ENCODE measurements around the gene CMYA5. TPM values are rescaled to one million over a fixed set of nuclear protein-coding genes. Genes with fewer than 3 reads are reported as not detected.
"Not testable (repeated sequence)": the region's sequence is repeated elsewhere in the genome, so short reads cannot be mapped to it uniquely, and the experiment has no call there.

Gene CMYA5
- total RNA-seq, 8 experiments from 2014 or later: 0.27 to 0.91 (median 0.53) TPM

DNA sequence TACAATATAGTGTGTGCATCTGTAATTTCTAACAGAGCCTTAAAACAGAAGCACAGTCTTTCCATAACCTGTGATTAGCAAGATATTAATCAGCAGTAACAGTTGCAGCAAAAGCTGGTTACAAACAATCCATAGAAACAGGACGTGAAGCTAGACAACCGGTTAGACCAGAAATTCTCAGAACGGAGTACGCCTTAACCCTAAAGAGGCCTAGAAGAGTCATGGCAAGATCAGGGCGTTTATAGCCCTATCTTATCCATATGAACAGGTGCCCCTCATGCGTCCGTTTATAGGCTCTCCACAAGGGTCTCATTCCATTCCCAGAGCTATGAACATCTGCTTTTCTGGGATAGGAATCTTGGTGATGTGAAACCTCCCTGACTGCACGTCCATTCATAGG lies 16.7 kb downstream of the CMYA5 start:
- 70 to 100% (median 93%) methylated on average over 1 to 6 of the region's 8 CpGs; no CpG with 5 or more reads in 5 of the 10 experiments for WGBS, 10 experiments
- not testable (repeated sequence) for ATAC-seq (replicated peaks in 6 of 8); H3K27ac ChIP-seq; H3K4me3 ChIP-seq; H3K4me1 ChIP-seq (replicated peaks in 1 of 2)
- in situ Hi-C loops (cut with MboI; ENCODE audit: low pct_unique_long_range_greater_than_20kb in 2 of 9, low sequenced_read_pairs in 9 of 9, unreplicated experiment in 9 of 9): loop anchor here in 1 of 9 experiments (25.0 kb wide), 1 partner anchor 131 kb away; no protein-coding TSS in a partner anchor

DNA sequence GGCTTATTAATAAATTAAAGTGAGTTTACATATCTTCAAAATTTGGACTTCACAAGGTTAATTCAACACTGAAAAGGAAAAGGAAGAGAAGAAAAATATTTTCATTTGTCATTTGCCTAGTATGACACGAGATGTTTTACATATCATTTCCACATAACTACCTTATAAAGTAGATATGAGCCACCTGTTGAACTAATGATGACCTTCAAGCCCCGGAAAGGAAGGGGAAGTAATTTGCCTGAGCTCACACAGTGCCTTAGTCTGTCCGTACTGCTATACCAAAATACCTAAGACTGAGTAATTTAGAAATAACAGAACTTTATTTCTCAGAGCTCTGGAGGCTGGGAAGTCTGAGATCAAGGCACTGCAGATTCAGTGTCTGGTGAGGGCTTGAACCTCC lies 17.9 kb downstream of the CMYA5 start:
- in situ Hi-C loops (cut with MboI; ENCODE audit: low pct_unique_long_range_greater_than_20kb in 2 of 9, low sequenced_read_pairs in 9 of 9, unreplicated experiment in 9 of 9): loop anchor here in 1 of 9 experiments (25.0 kb wide), 1 partner anchor 130 kb away; no protein-coding TSS in a partner anchor
- H3K4me1 ChIP-seq (replicated peaks in 1 of 2): no peaks in the 10 kb centered on the region
- H3K27ac ChIP-seq: no peak overlapping the region
- WGBS, 10 experiments: 11 to 100% (median 64%) methylated on average over 1 to 3 of the region's 3 CpGs
- no peak for ATAC-seq (replicated peaks in 6 of 8)
- no peak overlapping the region for H3K4me3 ChIP-seq

DNA sequence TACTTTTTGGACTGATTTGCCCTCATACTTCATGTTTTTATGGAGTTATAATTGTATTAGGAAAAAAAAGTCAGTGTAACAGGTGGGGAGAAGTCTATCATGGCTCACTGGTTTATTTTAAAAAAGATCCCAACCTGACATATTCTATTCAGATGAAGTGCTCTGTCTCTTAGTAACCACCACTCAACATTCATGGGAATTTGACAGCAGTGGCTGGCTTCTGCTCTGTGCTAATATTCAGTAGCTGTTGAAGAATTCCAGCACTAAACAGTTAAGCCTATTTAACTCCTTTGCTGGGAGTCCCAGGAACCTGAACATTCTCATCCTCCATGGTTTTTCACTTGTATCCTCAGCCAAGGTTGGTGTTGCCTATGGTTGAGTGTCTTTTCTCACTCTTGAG lies 23.1 kb downstream of the CMYA5 start:
- no peak overlapping the region for H3K27ac ChIP-seq
- H3K4me1 ChIP-seq (replicated peaks in 1 of 2): no peaks in the 10 kb centered on the region
- in situ Hi-C loops (cut with MboI; ENCODE audit: low pct_unique_long_range_greater_than_20kb in 2 of 9, low sequenced_read_pairs in 9 of 9, unreplicated experiment in 9 of 9): loop anchor here in 1 of 9 experiments (25.0 kb wide), 1 partner anchor 125 kb away; no protein-coding TSS in a partner anchor
- ATAC-seq (replicated peaks in 6 of 8): peak in 2 of 8 experiments; percentile 28 to 35
- no peak overlapping the region for H3K4me3 ChIP-seq

DNA sequence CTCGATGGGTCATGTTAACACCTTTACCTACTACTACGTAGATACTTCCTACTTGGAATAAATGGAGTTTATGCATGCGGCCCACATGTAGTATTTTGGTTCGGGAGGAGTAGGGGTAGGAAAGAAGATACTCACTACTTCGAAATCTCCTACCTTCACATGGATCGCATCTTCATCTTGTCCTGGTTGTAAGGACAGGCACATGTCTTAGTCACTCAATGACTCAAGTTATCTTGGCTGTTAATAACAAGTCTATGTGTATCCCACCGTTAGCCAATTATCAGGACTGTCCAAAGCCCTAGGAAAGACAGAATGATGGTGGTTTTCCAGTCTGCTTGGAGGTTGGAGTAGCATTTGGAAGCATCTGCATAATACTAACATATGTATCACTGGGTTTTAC lies 24.1 kb downstream of the CMYA5 start:
- no peak overlapping the region for H3K27ac ChIP-seq
- no peaks in the 10 kb centered on the region for H3K4me1 ChIP-seq (replicated peaks in 1 of 2)
- 65 to 100% (median 83%) methylated on average over 1 to 6 of the region's 7 CpGs; no CpG with 5 or more reads in 1 of the 10 experiments for WGBS, 10 experiments
- H3K4me3 ChIP-seq: no peak overlapping the region
- in situ Hi-C loops (cut with MboI; ENCODE audit: low pct_unique_long_range_greater_than_20kb in 2 of 9, low sequenced_read_pairs in 9 of 9, unreplicated experiment in 9 of 9): loop anchor here in 1 of 9 experiments (25.0 kb wide), 1 partner anchor 124 kb away; no protein-coding TSS in a partner anchor
- no peak for ATAC-seq (replicated peaks in 6 of 8)

DNA sequence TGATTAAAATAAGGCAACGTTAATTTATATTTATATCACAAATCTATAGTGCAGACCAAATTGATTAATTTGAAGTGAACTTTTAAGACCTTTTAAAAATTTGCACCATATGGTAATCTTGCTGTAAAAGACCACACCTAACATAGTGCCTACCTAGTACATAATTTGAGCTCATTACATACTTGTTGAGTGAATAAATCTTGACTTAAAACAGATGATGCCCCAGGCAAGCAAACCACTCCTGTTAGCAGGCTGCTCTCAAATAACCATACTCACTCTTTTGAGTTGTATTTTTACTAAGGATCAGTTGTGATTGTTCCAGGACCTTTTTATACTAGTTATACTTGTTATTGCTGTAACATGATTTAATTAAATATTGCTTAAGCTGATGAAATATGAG lies 27.2 kb downstream of the CMYA5 start:
- Histone ChIP-seq H3K4me1 (replicated peaks in 1 of 2) (no peaks in the 10 kb centered on the region), H3K4me3 (no peak overlapping the region), H3K27ac (no peak overlapping the region)
- peak in 3 of 8 experiments; percentile 27 to 90 (median 89) for ATAC-seq (replicated peaks in 6 of 8)
- WGBS, 10 experiments: 0 to 78% (median 43%) methylated on average over 1 of the region's 1 CpG; no CpG with 5 or more reads in 3 of the 10 experiments
- in situ Hi-C loops (cut with MboI; ENCODE audit: low pct_unique_long_range_greater_than_20kb in 2 of 9, low sequenced_read_pairs in 9 of 9, unreplicated experiment in 9 of 9): loop anchor here in 1 of 9 experiments (25.0 kb wide), 1 partner anchor 120 kb away; no protein-coding TSS in a partner anchor

DNA sequence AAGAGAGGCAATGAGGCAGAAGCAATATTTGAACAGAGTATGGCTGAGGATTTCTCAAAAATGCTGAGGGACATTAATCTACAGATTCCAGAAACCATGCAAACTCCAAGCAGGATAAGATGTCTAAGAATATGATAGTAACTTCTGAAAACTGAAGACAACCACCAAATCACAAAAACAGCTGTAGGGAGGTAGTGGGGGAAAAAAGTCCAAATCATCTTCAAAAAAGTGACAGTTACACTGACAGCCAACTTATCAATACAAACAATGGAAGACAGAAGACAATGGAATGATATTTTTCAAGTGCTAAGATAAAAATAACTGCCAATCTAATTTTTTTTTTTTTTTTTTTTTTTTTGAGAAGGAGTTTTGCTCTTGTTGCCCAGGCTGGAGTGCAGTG lies 30.5 kb downstream of the CMYA5 start:
- H3K4me3 ChIP-seq: no peak overlapping the region
- no peak overlapping the region for H3K27ac ChIP-seq
- no peaks in the 10 kb centered on the region for H3K4me1 ChIP-seq (replicated peaks in 1 of 2)
- in situ Hi-C loops (cut with MboI; ENCODE audit: low pct_unique_long_range_greater_than_20kb in 2 of 9, low sequenced_read_pairs in 9 of 9, unreplicated experiment in 9 of 9): loop anchor here in 1 of 9 experiments (25.0 kb wide), 1 partner anchor 117 kb away; no protein-coding TSS in a partner anchor
- no peak for ATAC-seq (replicated peaks in 6 of 8)

DNA sequence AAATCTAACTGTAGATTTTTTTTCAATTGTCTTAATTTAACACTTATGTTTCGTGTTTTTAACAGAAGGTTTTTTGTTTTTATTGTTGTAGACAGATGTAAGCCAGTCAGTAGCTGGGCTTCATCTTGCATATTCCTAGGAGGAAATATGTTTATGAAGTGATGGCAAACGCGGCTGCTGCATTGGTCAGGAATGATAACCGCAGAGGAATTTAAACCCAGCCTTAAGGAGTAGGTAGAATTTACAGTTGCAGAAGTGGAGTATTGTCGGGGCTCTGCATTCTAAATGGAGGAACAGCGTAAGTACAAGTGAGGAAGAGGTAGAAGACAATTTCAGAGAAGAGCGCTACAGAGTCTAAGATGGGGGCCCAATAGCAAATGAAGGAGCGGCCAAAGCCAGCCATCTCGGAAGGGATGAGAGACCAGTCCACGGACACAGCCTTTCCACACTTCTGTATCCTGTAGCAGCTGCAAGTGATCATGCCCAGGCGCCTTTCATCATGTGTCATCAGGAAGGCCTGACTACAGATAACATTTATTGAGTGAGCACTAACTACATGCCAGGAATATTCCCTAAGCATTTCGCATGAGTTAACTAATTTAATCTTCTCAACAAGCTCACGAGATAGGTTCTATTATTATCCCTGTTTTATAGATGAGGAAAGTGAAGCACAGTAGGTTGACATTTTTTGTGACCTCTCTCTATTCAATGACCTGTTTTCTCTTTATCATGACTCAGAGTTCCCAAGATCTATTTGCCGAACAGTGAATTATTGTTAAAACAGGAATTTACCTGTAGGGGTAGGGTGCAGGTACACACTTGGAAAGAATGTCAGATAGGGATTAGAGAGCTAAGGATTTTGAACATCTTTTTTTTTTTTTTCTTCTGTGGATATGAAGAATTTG lies 38.1 kb downstream of the CMYA5 start:
- ATAC-seq (replicated peaks in 6 of 8): no peak
- no peak overlapping the region for H3K27ac ChIP-seq
- H3K4me3 ChIP-seq: no peak overlapping the region
- 44 to 98% (median 73%) methylated on average over 3 to 13 of the region's 14 CpGs; no CpG with 5 or more reads in 2 of the 10 experiments for WGBS, 10 experiments
- H3K4me1 ChIP-seq (replicated peaks in 1 of 2): no peaks in the 10 kb centered on the region
- in situ Hi-C loops (cut with MboI; ENCODE audit: low pct_unique_long_range_greater_than_20kb in 2 of 9, low sequenced_read_pairs in 9 of 9, unreplicated experiment in 9 of 9): no loop called here

DNA sequence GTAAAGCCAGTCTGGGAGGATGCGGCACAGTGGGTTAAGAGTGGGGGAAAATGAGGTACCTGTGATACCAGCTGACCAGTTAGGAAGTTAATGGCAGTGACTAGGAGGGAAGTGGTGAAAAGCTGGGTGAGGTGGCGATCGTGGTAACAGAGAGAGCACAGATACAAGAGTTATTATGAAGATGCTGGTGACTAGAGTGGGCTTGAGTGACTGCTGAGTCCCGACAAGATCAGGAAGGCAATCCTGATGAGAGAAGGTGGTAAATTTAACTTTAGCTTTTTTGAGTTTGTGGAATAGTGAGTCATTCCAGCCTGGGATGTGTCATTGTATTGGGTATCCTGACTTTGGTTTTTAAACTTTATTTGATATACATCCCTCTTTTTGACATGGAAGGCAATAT lies 38.8 kb downstream of the CMYA5 start:
- 83 to 100% (median 95%) methylated on average over 2 to 4 of the region's 4 CpGs; no CpG with 5 or more reads in 1 of the 10 experiments for WGBS, 10 experiments
- ATAC-seq (replicated peaks in 6 of 8): no peak
- in situ Hi-C loops (cut with MboI; ENCODE audit: low pct_unique_long_range_greater_than_20kb in 2 of 9, low sequenced_read_pairs in 9 of 9, unreplicated experiment in 9 of 9): no loop called here

DNA sequence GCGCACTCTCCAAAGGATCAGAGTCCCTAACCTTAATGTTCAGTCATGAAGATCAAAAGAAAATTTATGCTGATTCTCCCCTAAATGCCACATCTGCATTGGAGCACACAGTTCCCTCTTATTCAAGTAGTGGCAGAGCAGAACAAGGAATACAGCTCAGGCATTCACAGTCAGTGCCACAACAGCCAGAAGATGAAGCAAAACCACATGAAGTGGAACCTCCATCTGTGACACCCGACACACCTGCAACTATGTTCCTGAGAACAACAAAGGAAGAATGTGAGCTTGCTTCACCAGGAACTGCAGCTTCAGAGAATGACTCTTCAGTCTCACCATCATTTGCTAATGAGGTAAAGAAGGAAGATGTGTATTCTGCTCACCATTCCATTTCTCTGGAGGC lies 40.0 kb downstream of the CMYA5 start:
- WGBS, 10 experiments: 70 to 100% (median 90%) methylated on average over 1 to 2 of the region's 2 CpGs; no CpG with 5 or more reads in 2 of the 10 experiments
- H3K27ac ChIP-seq: no peak overlapping the region
- no peaks in the 10 kb centered on the region for H3K4me1 ChIP-seq (replicated peaks in 1 of 2)
- ATAC-seq (replicated peaks in 6 of 8): no peak
- in situ Hi-C loops (cut with MboI; ENCODE audit: low pct_unique_long_range_greater_than_20kb in 2 of 9, low sequenced_read_pairs in 9 of 9, unreplicated experiment in 9 of 9): no loop called here
- H3K4me3 ChIP-seq: no peak overlapping the region

More for the DNA sequence above, 38.8 kb downstream of the CMYA5 start:
- Histone ChIP-seq H3K4me3 (no peak overlapping the region), H3K4me1 (replicated peaks in 1 of 2) (no peaks in the 10 kb centered on the region), H3K27ac (no peak overlapping the region)

DNA sequence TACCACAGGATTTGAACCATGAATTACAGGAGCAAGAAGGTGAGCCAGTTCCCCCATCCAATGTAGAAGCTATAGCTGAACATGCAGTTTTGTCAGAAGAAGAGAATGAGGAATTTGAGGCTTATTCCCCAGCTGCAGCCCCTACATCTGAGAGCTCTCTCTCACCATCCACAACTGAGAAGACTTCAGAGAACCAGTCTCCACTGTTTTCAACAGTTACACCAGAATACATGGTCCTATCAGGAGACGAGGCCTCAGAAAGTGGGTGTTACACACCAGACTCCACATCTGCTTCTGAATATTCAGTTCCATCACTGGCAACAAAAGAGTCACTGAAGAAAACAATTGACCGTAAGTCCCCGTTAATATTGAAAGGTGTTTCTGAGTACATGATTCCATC lies 40.9 kb downstream of the CMYA5 start:
- 83 to 100% (median 90%) methylated on average over 1 to 3 of the region's 3 CpGs; no CpG with 5 or more reads in 5 of the 10 experiments for WGBS, 10 experiments
- Histone ChIP-seq H3K27ac (no peak overlapping the region), H3K4me1 (replicated peaks in 1 of 2) (no peaks in the 10 kb centered on the region), H3K4me3 (no peak overlapping the region)
- in situ Hi-C loops (cut with MboI; ENCODE audit: low pct_unique_long_range_greater_than_20kb in 2 of 9, low sequenced_read_pairs in 9 of 9, unreplicated experiment in 9 of 9): no loop called here
- ATAC-seq (replicated peaks in 6 of 8): no peak

DNA sequence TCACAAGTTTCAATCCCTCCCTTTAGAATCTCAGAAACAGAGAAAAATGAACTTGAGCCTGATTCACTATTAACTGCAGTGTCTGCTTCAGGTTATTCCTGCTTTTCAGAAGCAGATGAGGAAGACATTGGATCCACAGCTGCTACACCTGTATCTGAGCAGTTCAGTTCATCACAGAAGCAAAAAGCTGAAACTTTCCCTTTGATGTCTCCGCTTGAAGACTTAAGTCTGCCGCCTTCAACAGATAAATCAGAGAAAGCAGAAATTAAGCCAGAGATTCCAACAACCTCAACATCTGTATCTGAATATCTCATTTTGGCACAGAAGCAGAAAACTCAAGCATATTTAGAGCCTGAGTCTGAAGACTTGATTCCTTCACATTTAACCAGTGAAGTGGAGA lies 42.1 kb downstream of the CMYA5 start:
- WGBS, 10 experiments: 11 to 100% (median 88%) methylated on average over 1 to 2 of the region's 2 CpGs; no CpG with 5 or more reads in 1 of the 10 experiments
- in situ Hi-C loops (cut with MboI; ENCODE audit: low pct_unique_long_range_greater_than_20kb in 2 of 9, low sequenced_read_pairs in 9 of 9, unreplicated experiment in 9 of 9): no loop called here
- ATAC-seq (replicated peaks in 6 of 8): no peak

DNA sequence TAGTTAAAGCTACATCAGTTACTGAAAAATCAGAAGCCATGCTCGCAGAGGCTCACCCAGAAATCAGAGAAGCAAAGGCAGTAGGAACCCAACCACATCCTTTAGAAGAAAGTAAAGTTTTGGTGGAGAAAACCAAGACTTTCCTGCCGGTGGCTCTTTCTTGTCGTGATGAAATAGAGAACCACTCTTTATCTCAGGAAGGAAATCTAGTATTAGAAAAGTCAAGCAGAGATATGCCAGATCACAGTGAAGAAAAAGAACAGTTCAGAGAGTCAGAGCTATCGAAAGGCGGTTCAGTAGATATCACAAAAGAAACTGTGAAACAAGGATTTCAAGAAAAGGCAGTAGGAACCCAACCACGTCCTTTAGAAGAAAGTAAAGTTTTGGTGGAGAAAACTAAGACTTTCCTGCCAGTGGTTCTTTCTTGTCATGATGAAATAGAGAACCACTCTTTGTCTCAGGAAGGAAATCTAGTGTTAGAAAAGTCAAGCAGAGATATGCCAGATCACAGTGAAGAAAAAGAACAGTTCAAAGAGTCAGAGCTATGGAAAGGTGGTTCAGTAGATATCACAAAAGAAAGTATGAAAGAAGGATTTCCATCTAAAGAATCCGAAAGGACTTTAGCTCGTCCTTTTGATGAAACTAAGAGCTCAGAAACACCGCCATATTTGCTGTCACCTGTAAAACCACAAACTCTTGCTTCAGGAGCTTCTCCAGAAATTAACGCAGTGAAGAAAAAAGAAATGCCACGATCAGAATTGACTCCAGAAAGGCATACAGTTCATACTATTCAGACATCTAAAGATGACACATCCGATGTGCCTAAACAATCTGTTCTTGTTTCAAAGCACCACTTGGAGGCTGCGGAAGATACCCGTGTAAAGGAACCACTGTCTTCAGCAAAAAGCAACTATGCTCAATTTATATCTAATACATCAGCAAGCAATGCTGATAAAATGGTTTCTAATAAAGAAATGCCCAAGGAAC lies 47.2 kb downstream of the CMYA5 start:
- Histone ChIP-seq H3K27ac (no peak overlapping the region), H3K4me3 (no peak overlapping the region), H3K4me1 (replicated peaks in 1 of 2) (no peaks in the 10 kb centered on the region)
- in situ Hi-C loops (cut with MboI; ENCODE audit: low pct_unique_long_range_greater_than_20kb in 2 of 9, low sequenced_read_pairs in 9 of 9, unreplicated experiment in 9 of 9): no loop called here
- WGBS, 10 experiments: 44 to 94% (median 79%) methylated on average over 3 to 14 of the region's 14 CpGs
- ATAC-seq (replicated peaks in 6 of 8): no peak

More for the DNA sequence above, 42.1 kb downstream of the CMYA5 start:
- Histone ChIP-seq H3K4me1 (replicated peaks in 1 of 2) (no peaks in the 10 kb centered on the region), H3K4me3 (no peak overlapping the region), H3K27ac (no peak overlapping the region)

All from motor neuron (in vitro differentiated cells).